GM20431 (cell line): ENCODE measurements around the gene CCDC90B.
"Not testable (repeated sequence)": the region's sequence is repeated elsewhere in the genome, so short reads cannot be mapped to it uniquely, and the experiment has no call there.

Experiments used
- in situ Hi-C: fragments of 300-500 bp; cut with MseI, MboI; formaldehyde crosslinking; loops from one replicate; pipeline ENCODE4 v1.15.0; 2020; ENCODE audit warnings: low sequenced_read_pairs; ENCODE audit not compliant: unreplicated experiment

Gene CCDC90B

DNA sequence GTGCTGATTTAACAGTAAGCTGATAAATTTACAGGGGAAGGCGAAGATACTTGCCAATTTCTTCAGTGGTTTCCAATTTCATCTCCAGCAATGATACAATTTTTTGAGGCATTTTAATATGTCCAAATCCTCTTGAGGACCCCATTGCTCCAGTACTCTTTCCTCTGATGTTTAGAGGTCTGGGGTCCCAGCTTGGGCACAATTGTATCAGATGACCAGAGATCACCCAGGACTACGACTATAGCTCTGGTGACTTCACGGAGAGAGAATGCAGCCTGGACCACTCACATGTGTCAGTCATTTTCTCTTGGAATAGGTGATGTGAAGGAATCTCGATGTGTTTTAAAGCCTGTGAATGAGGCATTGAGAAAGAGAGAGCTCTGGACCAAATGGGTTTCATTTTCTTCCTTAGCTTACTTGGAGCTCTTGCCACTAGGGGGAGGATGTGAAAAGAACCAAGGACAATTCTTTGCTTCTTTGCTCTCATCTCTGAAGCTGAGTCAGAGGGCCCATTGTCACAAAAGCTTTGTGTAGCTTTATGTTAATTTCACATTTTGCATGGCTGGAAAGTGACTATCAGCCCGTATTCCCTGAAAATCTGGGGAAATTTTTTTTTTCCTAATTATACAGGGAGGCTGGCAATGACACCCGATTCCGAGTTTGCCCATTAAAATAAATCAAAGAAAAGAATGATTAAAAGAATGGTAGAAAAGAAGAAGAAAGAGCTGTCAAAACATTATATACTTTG is 6.7 kb upstream of the CCDC90B start:
- in situ Hi-C loops: no loop called here

- in situ Hi-C loops: no loop called here
Measured at GRCh38 chr11:83287631-83288030, 1.5 kb upstream of the CCDC90B start.

- in situ Hi-C loops: no loop called here
Measured at GRCh38 chr11:83285151-83285770, 906 bp downstream of the CCDC90B start.

GRCh38 chr11:83284501-83285150 is 1.5 kb downstream of the CCDC90B start:
- in situ Hi-C loops: no loop called here

- in situ Hi-C loops: no loop called here
Measured at GRCh38 chr11:83282084-83282716, 4.0 kb downstream of the CCDC90B start.

- in situ Hi-C loops: no loop called here
Measured at GRCh38 chr11:83280256-83280655, 5.9 kb downstream of the CCDC90B start.

DNA sequence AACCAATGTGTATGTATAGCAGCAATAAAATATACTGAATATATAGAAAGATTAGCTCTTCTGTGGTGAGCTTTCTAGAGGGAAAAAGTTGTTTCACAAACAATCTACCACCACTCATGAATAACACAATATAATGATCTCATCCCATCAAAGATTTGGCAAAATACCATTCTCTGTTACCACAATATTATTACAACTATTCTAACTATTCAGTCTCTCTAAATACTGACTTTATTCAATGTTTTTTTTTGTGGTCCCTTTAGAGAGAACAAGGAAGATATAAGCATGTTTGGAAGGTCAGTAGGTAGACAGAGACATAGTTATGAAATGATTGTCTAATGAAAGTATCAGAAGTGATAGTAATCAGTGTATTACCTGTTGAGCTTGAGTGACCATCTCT is 7.8 kb downstream of the CCDC90B start:
- in situ Hi-C loops: no loop called here

DNA sequence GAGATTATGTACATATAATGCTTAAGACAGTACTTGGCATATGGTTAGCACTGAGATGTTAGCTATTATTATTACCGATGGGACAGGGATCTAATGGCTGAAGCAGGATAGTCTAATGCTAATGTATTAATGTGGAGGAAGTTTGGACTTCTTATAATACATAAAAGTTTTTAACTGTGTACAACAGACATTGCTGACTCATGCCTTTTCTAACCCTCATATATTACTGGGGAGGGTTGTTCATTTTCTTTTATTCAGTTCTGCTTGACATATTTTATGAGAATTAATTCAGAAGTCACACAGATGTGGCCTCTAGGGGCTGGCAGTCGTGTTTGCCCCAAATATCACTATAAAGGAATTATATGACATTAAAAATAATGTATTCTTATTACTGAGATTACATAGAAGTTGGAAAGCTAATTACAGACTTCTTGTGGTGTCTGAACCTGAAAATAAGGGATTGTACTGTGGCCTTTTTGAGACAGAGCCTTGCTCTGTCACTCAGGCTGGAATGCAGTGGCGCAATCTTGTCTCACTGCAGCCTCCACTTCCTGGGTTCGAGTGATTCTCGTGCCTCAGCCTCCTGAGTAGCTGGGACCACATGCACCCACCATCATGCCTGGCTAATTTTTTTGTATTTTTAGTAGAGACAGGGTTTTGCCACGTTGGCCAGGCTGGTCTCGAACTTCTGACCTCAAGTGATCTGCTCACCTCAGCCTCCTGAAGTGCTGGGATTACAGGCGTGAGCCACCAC is 10.1 kb downstream of the CCDC90B start:
- in situ Hi-C loops: no loop called here

GRCh38 chr11:83272627-83273026 is 13.5 kb downstream of the CCDC90B start:
- in situ Hi-C loops: no loop called here

DNA sequence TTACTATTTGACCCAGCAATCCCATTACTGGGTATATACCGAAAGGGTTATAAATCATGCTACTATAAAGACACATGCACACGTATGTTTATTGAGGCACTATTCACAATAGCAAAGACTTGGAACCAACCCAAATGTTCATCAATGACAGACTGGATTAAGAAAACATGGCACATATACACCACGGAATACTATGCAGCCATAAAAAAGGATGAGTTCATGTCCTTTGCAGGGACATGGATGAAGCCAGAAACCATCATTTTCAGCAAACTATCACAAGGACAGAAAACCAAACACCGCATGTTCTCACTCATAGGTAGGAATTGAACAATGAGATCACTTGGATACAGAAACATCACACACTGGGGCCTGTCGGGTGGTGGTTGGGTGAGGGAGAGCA is 14.4 kb downstream of the CCDC90B start:
- in situ Hi-C loops: not testable (repeated sequence)

GRCh38 chr11:83269080-83269479 is 17.1 kb downstream of the CCDC90B start:
- in situ Hi-C loops: not testable (repeated sequence)

DNA sequence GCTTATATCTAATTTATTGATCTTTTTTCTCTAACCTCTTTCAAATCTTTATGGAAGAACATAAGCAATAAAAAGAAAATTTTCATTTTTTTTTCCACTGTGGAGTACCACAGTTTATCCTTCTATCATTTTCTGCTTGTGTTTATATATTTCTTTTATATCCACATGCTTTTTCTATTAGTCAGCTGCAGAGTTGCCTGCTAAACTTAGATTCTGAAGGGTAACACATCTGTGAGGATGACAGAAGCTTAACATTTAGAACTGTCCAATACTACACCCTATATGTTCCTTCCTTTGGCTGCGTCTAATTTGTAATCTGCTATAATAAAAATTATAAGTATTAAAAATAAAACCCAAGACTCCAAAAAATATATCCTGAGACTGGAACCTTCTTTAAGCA is 20.8 kb downstream of the CCDC90B start:
- in situ Hi-C loops: no loop called here

- in situ Hi-C loops: no loop called here
Measured at GRCh38 chr11:83259559-83259958, 26.6 kb downstream of the CCDC90B start.

DNA sequence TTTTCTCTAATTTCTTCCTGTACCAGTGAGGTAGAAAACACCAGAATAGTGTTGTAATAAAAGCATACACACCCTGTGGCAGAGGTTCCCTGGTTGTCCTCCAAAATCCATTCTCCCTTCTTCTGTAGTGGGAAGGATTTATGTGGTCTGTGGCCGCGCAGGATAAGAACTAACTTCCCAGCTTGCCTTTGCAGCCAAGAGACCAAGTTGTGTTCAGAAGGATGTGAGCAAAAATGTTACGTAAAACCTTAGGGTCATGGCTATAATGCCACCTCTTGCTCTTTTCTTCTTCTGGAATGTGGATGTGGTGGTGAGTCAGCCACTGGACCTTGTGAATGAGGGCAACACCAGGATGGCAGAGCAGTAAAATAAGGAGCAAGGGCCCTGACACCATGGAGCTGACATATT is 28.4 kb downstream of the CCDC90B start:
- in situ Hi-C loops: no loop called here

GRCh38 chr11:83256602-83257340 is 29.4 kb downstream of the CCDC90B start:
- in situ Hi-C loops: no loop called here

GRCh38 chr11:83255366-83255765 is 30.8 kb downstream of the CCDC90B start:
- in situ Hi-C loops: no loop called here

DNA sequence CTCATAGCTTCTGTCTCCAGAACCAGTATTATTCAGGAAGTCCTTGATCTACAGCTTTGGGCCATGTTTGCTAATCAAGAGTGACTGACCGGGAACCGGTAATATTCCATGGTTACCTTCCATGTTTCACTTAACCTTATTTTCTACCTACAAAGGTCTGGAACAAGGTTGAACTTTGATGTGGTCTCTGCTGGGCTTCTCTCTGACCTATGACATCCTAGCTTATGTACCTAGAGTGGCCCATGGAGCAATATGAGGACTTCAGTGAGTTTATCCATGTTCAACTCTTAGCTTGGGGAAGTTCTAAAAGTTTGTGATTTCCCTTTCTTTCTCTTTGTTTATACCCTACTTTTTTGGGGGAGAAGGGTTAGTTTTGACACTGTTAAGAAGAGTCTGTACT is 33.2 kb downstream of the CCDC90B start:
- in situ Hi-C loops: no loop called here

DNA sequence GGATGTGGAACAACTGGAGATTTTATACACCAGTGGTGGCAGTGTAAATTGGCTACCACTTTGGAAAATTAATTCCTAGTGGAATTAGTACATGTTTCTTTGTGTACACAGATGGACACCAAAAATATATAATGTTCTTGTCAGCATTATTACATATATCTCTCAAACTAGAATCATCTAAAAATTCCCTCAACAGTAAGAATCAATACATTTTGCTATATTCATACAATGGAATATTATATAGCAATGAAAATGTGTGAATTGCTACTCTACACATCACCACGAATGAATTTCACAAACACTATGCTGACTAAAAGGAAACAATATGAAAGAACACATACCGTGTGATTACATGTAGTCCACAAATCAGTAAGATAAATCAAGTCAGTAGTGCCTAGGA is 33.9 kb downstream of the CCDC90B start:
- in situ Hi-C loops: no loop called here

DNA sequence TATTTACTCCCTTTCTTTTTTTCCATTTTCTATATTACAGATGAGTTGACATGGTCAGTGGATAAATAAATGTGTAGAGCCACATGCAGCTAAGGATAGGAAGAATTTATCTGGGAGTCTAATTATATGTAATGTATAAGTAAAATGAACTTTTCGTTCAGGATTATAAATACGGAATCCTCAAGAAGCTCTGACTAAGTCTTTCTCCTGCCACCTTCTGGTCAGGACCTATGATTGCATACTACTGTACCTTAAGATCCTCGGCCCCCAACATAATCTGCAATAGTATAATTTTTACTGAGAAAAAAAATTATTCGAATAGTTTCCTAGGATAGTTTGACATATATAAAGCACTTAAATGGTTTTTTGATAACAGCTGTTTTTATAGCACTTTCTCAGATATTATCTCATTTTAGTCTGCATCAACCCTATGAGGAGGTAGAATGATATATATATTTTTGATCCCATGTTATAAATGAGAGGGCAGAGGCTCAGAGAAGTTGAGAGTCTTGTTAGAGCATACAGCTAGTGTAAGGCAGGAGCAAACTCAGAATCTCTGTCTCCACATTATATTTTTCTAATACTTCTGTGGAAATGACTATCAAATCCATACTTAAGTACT is 36.1 kb downstream of the CCDC90B start:
- in situ Hi-C loops: loop anchor here (25.0 kb wide), 1 partner anchor 338 kb away; the partner anchor contains the start of genes DDIAS and PRCP
